ENCODE measurements around the gene DNAJB14. TPM values are rescaled to one million over a fixed set of nuclear protein-coding genes. Genes with fewer than 3 reads are reported as not detected.

Gene DNAJB14
- total and polyA plus RNA-seq, 2 of the 13 experiments (the other 11 are each of a cell fraction or from before 2014, with no cell fraction given) = 9.1 to 38.1 TPM

- TF ChIP-seq POGZ (CRISPR knock-in tag; IDR thresholded peaks at IDR 0.05) (peak; percentile 92), ZNF776 (CRISPR knock-in tag; IDR thresholded peaks at IDR 0.05) (no peak), GATAD1 (CRISPR knock-in tag; IDR thresholded peaks at IDR 0.05) (peak; percentile 88), TRAFD1 (CRISPR knock-in tag; IDR thresholded peaks at IDR 0.05; ENCODE audit: borderline replicate concordance) (no peak), MEIS2 (CRISPR knock-in tag; IDR thresholded peaks at IDR 0.05) (no peak), GRHL1 (CRISPR knock-in tag; conservative IDR thresholded peaks at IDR 0.05) (no peak), ZNF280D (CRISPR knock-in tag; IDR thresholded peaks at IDR 0.05) (peak; percentile 84), RFX1 (IDR thresholded peaks at IDR 0.05) (no peak), RERE (CRISPR knock-in tag; IDR thresholded peaks at IDR 0.05; ENCODE audit: low read depth) (no peak), HNF1B (CRISPR knock-in tag; IDR thresholded peaks at IDR 0.05) (no peak; the same call in 1 of the 2 replicates), CSRNP1 (CRISPR knock-in tag; IDR thresholded peaks at IDR 0.05) (0 out of 2 replicates have a peak, but pooled peaks have one; percentile 32)
Measured at GRCh38 chr4:99949999-99950912, 3.8 kb upstream of the DNAJB14 start, which contains the start of gene H2AZ1 (continued).

Data from HepG2 (cell line).